A673 (cell line): Measurements from ENCODE around the gene SRPRB. TPM values are rescaled to one million over a fixed set of nuclear protein-coding genes. Genes with fewer than 3 reads are reported as not detected.

Source experiments
- BruUV-seq: library from RNA; stranded (reverse); fragments of 400-500 nt; replicated peaks from 2 replicates; lab custom pipeline; 2021; lab: Mats Ljungman, UMichigan
- CTCF ChIA-PET: fragments of 300-600 bp; sonication (Branson Sonifier 250); formaldehyde crosslinking; loops from one replicate; lab custom pipeline; 2022; ENCODE audit warnings: antibody characterized with exemption; lab: Charles Lee
- POLR2A ChIA-PET: fragments of 300-600 bp; sonication (Branson Sonifier 250); formaldehyde crosslinking; loops from one replicate; lab custom pipeline; 2022; ENCODE audit warnings: antibody characterized with exemption; ENCODE audit not compliant: low non-redundant PET; lab: Charles Lee
- DNase-seq: peaks from one replicate; pipeline ENCODE4 v3.0.0-alpha.2; 2015; ENCODE audit warnings: low spot score
- H3K27ac ChIP-seq: fragments of 200-600 bp; sonication (generic); 2 replicates; pipeline ENCODE4 v1.5.1; 2016; ENCODE audit warnings: mixed run types, low read depth, mild to moderate bottlenecking, mixed read lengths, antibody characterized with exemption, low read length; ENCODE audit not compliant: poor library complexity, severe bottlenecking
- H3K27me3 ChIP-seq: fragments of 200-600 bp; sonication (generic); replicated peaks from 2 replicates; pipeline ENCODE4 v1.6.1; 2017; ENCODE audit warnings: mixed run types, low read depth, mild to moderate bottlenecking, mixed read lengths, antibody characterized with exemption, low read length; ENCODE audit not compliant: insufficient read depth, poor library complexity
- H3K36me3 ChIP-seq: fragments of 200-600 bp; sonication (generic); 2 replicates; pipeline ENCODE4 v1.6.1; 2016; ENCODE audit warnings: mixed run types, mild to moderate bottlenecking, mixed read lengths, antibody characterized with exemption, low read length; ENCODE audit not compliant: insufficient read depth, poor library complexity, severe bottlenecking
- H3K4me1 ChIP-seq: fragments of 200-600 bp; sonication (generic); 2 replicates; pipeline ENCODE4 v1.6.1; 2017; ENCODE audit warnings: mixed run types, mild to moderate bottlenecking, mixed read lengths, antibody characterized with exemption, low read length; ENCODE audit not compliant: insufficient read depth, poor library complexity, severe bottlenecking
- H3K4me3 ChIP-seq: fragments of 200-600 bp; sonication (generic); 2 replicates; pipeline ENCODE4 v1.5.1; 2016; ENCODE audit warnings: low read depth, mixed run types, mild to moderate bottlenecking, mixed read lengths, low read length; ENCODE audit not compliant: poor library complexity, severe bottlenecking
- H3K9me3 ChIP-seq: fragments of 200-600 bp; sonication (generic); 2 replicates; pipeline ENCODE4 v1.6.1; 2016; ENCODE audit warnings: mixed run types, low read depth, mild to moderate bottlenecking, mixed read lengths, antibody characterized with exemption, low read length; ENCODE audit not compliant: poor library complexity, severe bottlenecking
- EZH2 ChIP-seq: fragments of 200-600 bp; sonication (generic); IDR thresholded peaks from 2 replicates; pipeline ENCODE4 v1.6.1; 2017; ENCODE audit warnings: borderline replicate concordance, low read depth, mild to moderate bottlenecking, mixed read lengths, antibody characterized with exemption, low read length; ENCODE audit not compliant: poor library complexity, severe bottlenecking
- intact Hi-C: fragments of 100-400 bp; cut with micrococcal nuclease; formaldehyde crosslinking; loops from one replicate; pipeline ENCODE4 v1.10.0; 2022; ENCODE audit not compliant: unreplicated experiment
- total RNA-seq: library from RNA; stranded (reverse); gene quantifications from 2 replicates; pipeline ENCODE4 v1.2.3, GENCODE V29; 2021
- TF ChIP-seq, protein P1 (sequence below): fragments of 300-800, 200-600 bp; sonication (generic); conservative IDR thresholded peaks from 2 replicates; pipeline ENCODE4 v1.5.1; 2017; ENCODE audit warnings: low read depth, mild to moderate bottlenecking, antibody characterized with exemption, low read length, moderate library complexity, mixed read lengths

Gene SRPRB
- total RNA-seq, 1 experiment from 2014 or later, result 64.2 TPM

DNA sequence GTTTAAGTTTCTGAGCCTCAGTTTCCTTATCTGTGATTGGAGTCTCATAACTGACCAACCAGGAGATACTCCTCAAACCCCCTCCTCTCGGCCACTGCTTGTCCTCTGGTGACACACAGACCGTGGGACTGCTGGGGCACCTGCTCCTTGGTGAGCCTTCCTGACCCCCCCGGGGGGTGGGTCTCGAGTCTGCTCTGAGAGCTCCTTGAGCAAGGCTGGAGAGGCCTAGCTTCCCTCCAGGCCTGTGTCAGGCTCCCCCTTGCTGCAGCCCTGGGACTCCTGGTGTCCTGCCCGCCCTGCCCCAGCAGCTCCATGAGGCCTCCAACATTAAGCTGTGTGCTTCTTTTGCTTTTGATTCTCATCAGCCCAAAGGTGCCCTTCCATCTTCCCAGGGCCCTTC is 27.7 kb downstream of the SRPRB start:
- ChIA-PET CTCF (no interaction called here), POLR2A (no interaction called here)
- intact Hi-C loops, result no loop called here
- no TSS peak for BruUV-seq
- no peaks in the 10 kb centered on the region for H3K36me3 ChIP-seq
- H3K4me1 ChIP-seq, result no peaks in the 10 kb centered on the region
- H3K27me3 ChIP-seq, result no peaks in the 10 kb centered on the region
- H3K9me3 ChIP-seq, result no peaks in the 10 kb centered on the region
- no peak for TF ChIP-seq EZH2
- TF ChIP-seq, protein P1, sequence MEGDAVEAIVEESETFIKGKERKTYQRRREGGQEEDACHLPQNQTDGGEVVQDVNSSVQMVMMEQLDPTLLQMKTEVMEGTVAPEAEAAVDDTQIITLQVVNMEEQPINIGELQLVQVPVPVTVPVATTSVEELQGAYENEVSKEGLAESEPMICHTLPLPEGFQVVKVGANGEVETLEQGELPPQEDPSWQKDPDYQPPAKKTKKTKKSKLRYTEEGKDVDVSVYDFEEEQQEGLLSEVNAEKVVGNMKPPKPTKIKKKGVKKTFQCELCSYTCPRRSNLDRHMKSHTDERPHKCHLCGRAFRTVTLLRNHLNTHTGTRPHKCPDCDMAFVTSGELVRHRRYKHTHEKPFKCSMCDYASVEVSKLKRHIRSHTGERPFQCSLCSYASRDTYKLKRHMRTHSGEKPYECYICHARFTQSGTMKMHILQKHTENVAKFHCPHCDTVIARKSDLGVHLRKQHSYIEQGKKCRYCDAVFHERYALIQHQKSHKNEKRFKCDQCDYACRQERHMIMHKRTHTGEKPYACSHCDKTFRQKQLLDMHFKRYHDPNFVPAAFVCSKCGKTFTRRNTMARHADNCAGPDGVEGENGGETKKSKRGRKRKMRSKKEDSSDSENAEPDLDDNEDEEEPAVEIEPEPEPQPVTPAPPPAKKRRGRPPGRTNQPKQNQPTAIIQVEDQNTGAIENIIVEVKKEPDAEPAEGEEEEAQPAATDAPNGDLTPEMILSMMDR, result no peak
- DNase-seq, result no peak
- H3K4me3 ChIP-seq, result no peak overlapping the region
- no peak overlapping the region for H3K27ac ChIP-seq

DNA sequence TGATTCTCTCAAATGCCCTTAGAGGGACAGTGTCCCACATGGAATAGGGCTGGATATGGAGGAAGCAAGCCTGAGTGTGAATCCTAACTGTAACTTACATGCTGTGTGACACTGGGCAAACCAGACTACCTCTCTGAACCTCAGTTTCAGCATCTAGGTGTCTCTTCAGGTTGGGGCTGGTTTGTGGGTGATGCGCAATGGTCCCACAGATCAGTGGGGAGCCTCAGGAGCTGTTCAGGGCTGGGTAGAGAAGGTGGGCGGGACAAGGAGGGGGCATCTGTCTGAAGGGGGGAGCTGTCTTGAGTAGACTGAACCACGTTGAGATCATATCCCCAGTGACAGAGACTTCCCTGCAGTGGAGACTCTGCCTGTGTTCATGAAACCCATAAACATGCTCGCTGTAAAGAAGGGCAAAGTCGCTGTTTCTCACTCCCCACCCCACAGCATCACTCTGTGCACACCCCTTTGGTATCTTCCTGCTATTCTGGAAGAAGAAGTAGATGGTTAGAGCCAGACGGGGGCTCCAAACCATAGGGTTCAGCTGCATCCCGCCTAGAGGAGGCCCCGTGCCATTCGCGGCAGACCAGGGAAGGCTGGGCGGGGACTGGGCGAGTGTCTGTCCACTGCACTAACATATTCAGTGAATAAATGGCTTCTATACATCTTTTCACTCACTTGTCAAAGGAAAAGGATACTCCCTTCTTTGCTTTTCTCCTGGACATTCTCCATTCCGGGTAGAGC is 28.4 kb downstream of the SRPRB start:
- CTCF ChIA-PET, result no interaction called here
- Histone ChIP-seq H3K27ac (no peak overlapping the region), H3K9me3 (no peaks in the 10 kb centered on the region), H3K4me1 (no peaks in the 10 kb centered on the region), H3K4me3 (no peak overlapping the region), H3K36me3 (no peaks in the 10 kb centered on the region), H3K27me3 (no peaks in the 10 kb centered on the region)
- no peak for TF ChIP-seq EZH2
- TF ChIP-seq, protein P1, result no peak
- BruUV-seq, result no TSS peak
- DNase-seq, result no peak
- POLR2A ChIA-PET, result no interaction called here
- intact Hi-C loops, result no loop called here

DNA sequence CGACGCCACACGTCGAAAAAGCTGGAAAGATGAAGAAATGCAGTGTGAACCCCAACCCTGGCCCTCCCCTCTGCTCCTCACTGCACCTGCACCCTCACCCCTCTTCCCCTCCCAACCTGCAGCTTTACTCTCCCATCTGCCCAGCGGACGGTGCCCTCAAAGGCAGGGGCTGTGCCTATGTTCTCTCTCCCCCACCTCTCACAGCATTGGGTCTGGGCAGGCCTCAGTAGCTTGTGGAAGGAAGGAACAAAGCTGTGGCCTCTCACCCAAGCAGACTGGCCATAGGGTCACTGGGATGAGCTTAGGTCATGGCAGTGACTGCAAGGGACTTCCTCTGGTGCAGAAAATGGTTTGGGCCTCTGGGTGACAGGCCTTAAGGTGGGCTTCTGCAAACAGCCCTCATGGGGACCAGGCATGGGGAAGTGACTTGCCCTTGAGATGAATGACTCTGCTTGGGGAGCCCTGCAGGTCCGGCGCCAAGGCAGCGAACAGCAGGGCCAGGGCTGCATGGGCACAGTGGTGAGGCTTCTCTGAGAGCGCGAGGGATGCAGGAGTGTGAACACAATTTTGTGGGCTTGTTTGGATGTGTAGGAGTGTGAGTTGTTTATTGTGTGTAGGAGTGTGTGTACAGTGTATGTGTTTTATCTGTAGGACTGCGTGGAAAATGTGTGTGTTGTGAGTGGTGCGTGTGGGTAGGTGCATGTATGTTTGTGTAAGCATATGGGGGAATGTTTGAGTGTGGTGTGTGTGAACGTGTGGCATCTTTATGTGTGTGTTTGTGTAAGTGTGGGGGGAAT is 29.2 kb downstream of the SRPRB start:
- BruUV-seq, result no TSS peak
- H3K36me3 ChIP-seq, result no peaks in the 10 kb centered on the region
- no peaks in the 10 kb centered on the region for H3K4me1 ChIP-seq
- no peaks in the 10 kb centered on the region for H3K27me3 ChIP-seq
- ChIA-PET POLR2A (no interaction called here), CTCF (no interaction called here)
- intact Hi-C loops, result no loop called here
- no peaks in the 10 kb centered on the region for H3K9me3 ChIP-seq
- DNase-seq, result no peak
- H3K27ac ChIP-seq, result no peak overlapping the region
- H3K4me3 ChIP-seq, result no peak overlapping the region
- TF ChIP-seq EZH2, result no peak
- TF ChIP-seq, protein P1, result no peak
